Kidney epithelial cell (primary cell): ENCODE data around the gene ETNK2. TPM values are rescaled to one million over a fixed set of nuclear protein-coding genes. Genes with fewer than 3 reads are reported as not detected.

Source experiments
- DNase-seq: peaks from one replicate; pipeline ENCODE4 v3.0.0-alpha.2; 2010; ENCODE audit warnings: low read depth
- H3K27me3 ChIP-seq: 2 replicates; pipeline ENCODE4 v1.6.0; 2011; ENCODE audit warnings: low read length; ENCODE audit not compliant: control insufficient read depth, insufficient read depth
- H3K36me3 ChIP-seq: 2 replicates; pipeline ENCODE4 v1.5.1; 2011; ENCODE audit warnings: low read length; ENCODE audit not compliant: control insufficient read depth, insufficient read depth
- H3K4me3 ChIP-seq: 2 replicates; pipeline ENCODE4 v1.5.1; 2011; ENCODE audit warnings: low read depth, mild to moderate bottlenecking, control low read depth, low read length
- CTCF ChIP-seq: IDR thresholded peaks from 2 replicates; pipeline ENCODE4 v1.5.1; 2011; ENCODE audit warnings: mild to moderate bottlenecking, moderate library complexity, low read length, control low read depth, inconsistent platforms; ENCODE audit not compliant: insufficient read depth, poor library complexity, severe bottlenecking
- total RNA-seq: library from RNA; depleted of rRNA; stranded (reverse); fragments of >200 nt; gene quantifications from 2 replicates; pipeline ENCODE4 v1.2.3, GENCODE V29; 2015

Gene ETNK2
- total RNA-seq, 1 donor from 2014 or later = 29.5 TPM

GRCh38 chr1:204132718-204133117 lies 19.1 kb downstream of the ETNK2 start:
- Histone ChIP-seq H3K36me3 (no peaks in the 10 kb centered on the region), H3K4me3 (no peak overlapping the region), H3K27me3 (no peaks in the 10 kb centered on the region)
- no peak for DNase-seq
- no peak for TF ChIP-seq CTCF

GRCh38 chr1:204131978-204132377 lies 19.9 kb downstream of the ETNK2 start:
- Histone ChIP-seq H3K36me3 (no peaks in the 10 kb centered on the region), H3K27me3 (no peaks in the 10 kb centered on the region), H3K4me3 (no peak overlapping the region)
- DNase-seq = no peak
- TF ChIP-seq CTCF = no peak

GRCh38 chr1:204130981-204131892 lies 20.6 kb downstream of the ETNK2 start:
- no peak overlapping the region for H3K4me3 ChIP-seq
- no peaks in the 10 kb centered on the region for H3K27me3 ChIP-seq
- TF ChIP-seq CTCF = peak; percentile 5
- peak; percentile 43 for DNase-seq
- no peaks in the 10 kb centered on the region for H3K36me3 ChIP-seq

GRCh38 chr1:204130178-204130577 lies 21.7 kb downstream of the ETNK2 start:
- no peaks in the 10 kb centered on the region for H3K27me3 ChIP-seq
- no peak for DNase-seq
- TF ChIP-seq CTCF = no peak
- no peak overlapping the region for H3K4me3 ChIP-seq
- H3K36me3 ChIP-seq = no peaks in the 10 kb centered on the region

GRCh38 chr1:204128964-204129896 lies 22.6 kb downstream of the ETNK2 start:
- peak; percentile 92 for TF ChIP-seq CTCF
- no peaks in the 10 kb centered on the region for H3K27me3 ChIP-seq
- DNase-seq = no peak
- no peaks in the 10 kb centered on the region for H3K36me3 ChIP-seq
- no peak overlapping the region for H3K4me3 ChIP-seq
